ENCODE measurements around the gene IP6K3.

The IP6K3 gene

GRCh38 chr6:33727126-33727525, 19.6 kb downstream of the IP6K3 start:
- Histone ChIP-seq H3K36me3 (ENCODE audit: control insufficient read depth, low read length) (no peaks in the 10 kb centered on the region), H3K9me3 (ENCODE audit: control insufficient read depth, insufficient read depth, low read length) (no peaks in the 10 kb centered on the region), H3F3A (ENCODE audit: control insufficient read depth, insufficient read depth) (no peaks in the 10 kb centered on the region), H3K9me2 (replicated peaks; ENCODE audit: control insufficient read depth, low read length) (no peaks in the 10 kb centered on the region), H4K20me1 (ENCODE audit: control insufficient read depth, insufficient read depth, low read depth, low read length) (no peaks in the 10 kb centered on the region), H3K4me1 (ENCODE audit: control insufficient read depth, low read length) (peaks cover 13% of the 10 kb centered on the region), H3K27me3 (ENCODE audit: control insufficient read depth, low read length) (peaks cover 55% of the 10 kb centered on the region), H3K4me2 (ENCODE audit: low read length) (peak overlapping the region; percentile 16; the same call in 1 of the 2 replicates), H3K79me2 (ENCODE audit: control insufficient read depth, low read length) (no peaks in the 10 kb centered on the region), H3K4me3 (ENCODE audit: low read length) (no peak overlapping the region), H3K27ac (ENCODE audit: low read depth, low read length) (no peak overlapping the region)
- no peak for TF ChIP-seq EZH2phosphoT487 (IDR thresholded peaks at IDR 0.05; ENCODE audit: borderline replicate concordance, low read length)
- TF ChIP-seq, protein P1, sequence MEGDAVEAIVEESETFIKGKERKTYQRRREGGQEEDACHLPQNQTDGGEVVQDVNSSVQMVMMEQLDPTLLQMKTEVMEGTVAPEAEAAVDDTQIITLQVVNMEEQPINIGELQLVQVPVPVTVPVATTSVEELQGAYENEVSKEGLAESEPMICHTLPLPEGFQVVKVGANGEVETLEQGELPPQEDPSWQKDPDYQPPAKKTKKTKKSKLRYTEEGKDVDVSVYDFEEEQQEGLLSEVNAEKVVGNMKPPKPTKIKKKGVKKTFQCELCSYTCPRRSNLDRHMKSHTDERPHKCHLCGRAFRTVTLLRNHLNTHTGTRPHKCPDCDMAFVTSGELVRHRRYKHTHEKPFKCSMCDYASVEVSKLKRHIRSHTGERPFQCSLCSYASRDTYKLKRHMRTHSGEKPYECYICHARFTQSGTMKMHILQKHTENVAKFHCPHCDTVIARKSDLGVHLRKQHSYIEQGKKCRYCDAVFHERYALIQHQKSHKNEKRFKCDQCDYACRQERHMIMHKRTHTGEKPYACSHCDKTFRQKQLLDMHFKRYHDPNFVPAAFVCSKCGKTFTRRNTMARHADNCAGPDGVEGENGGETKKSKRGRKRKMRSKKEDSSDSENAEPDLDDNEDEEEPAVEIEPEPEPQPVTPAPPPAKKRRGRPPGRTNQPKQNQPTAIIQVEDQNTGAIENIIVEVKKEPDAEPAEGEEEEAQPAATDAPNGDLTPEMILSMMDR (IDR thresholded peaks at IDR 0.05; ENCODE audit: low read depth, low read length, poor library complexity, severe bottlenecking), result no peak

- Histone ChIP-seq H3K36me3 (ENCODE audit: control insufficient read depth, low read length) (no peaks in the 10 kb centered on the region), H3K4me2 (ENCODE audit: low read length) (no peak overlapping the region), H4K20me1 (ENCODE audit: control insufficient read depth, insufficient read depth, low read depth, low read length) (no peaks in the 10 kb centered on the region), H3K27me3 (ENCODE audit: control insufficient read depth, low read length) (peaks cover 59% of the 10 kb centered on the region), H3K27ac (ENCODE audit: low read depth, low read length) (no peak overlapping the region), H3K9me3 (ENCODE audit: control insufficient read depth, insufficient read depth, low read length) (no peaks in the 10 kb centered on the region), H3K79me2 (ENCODE audit: control insufficient read depth, low read length) (no peaks in the 10 kb centered on the region), H3F3A (ENCODE audit: control insufficient read depth, insufficient read depth) (no peaks in the 10 kb centered on the region), H3K9me2 (replicated peaks; ENCODE audit: control insufficient read depth, low read length) (no peaks in the 10 kb centered on the region), H3K4me1 (ENCODE audit: control insufficient read depth, low read length) (peaks cover 14% of the 10 kb centered on the region), H3K4me3 (ENCODE audit: low read length) (no peak overlapping the region)
- TF ChIP-seq, protein P1 (IDR thresholded peaks at IDR 0.05; ENCODE audit: low read depth, low read length, poor library complexity, severe bottlenecking), result no peak
- no peak for TF ChIP-seq EZH2phosphoT487 (IDR thresholded peaks at IDR 0.05; ENCODE audit: borderline replicate concordance, low read length)
These were observed 20.0 kb downstream of the IP6K3 start for GRCh38 chr6:33726696-33727095.

DNA sequence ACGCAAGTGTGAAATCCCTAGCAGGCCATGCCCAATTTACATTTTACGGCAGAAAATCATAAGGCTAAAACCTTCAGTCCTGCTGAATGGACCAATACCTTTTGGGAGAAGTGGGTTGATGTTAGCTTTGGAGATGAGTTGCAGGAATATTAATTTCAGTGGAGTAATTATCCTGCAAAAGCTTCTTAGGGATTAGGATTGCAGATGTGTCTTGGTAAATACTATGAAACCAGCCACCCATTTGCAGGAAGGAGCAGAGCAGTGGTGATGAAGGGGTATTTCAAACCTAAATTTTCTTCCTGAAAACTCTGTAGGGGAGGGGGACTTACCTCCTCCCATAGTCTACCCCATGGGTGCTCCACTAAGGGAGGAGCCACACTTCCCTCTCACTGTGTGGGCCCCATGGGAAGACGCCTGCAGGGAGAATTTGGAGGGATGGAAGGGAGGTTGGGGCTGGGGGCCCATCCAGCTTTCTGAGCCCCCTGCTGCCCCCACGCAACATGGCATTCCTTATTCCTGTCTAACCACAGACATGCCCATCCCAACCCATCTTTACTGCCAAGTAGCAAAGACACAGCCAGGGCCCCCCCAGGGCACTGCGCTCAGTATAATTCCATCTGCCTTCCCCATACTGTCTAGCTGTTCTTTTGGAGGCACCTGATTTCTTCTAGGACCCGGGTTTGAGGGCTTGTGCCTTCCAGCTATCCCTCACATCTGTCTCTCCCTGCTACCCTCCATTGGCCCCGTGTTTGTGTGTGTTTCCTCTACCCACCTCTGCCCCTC, 20.6 kb downstream of the IP6K3 start:
- Histone ChIP-seq H3K27ac (ENCODE audit: low read depth, low read length) (no peak overlapping the region), H3K4me2 (ENCODE audit: low read length) (no peak overlapping the region), H4K20me1 (ENCODE audit: control insufficient read depth, insufficient read depth, low read depth, low read length) (no peaks in the 10 kb centered on the region), H3K36me3 (ENCODE audit: control insufficient read depth, low read length) (no peaks in the 10 kb centered on the region), H3K4me1 (ENCODE audit: control insufficient read depth, low read length) (peaks cover 20% of the 10 kb centered on the region), H3F3A (ENCODE audit: control insufficient read depth, insufficient read depth) (no peaks in the 10 kb centered on the region), H3K27me3 (ENCODE audit: control insufficient read depth, low read length) (peaks cover 59% of the 10 kb centered on the region), H3K4me3 (ENCODE audit: low read length) (no peak overlapping the region), H3K79me2 (ENCODE audit: control insufficient read depth, low read length) (no peaks in the 10 kb centered on the region), H3K9me3 (ENCODE audit: control insufficient read depth, insufficient read depth, low read length) (no peaks in the 10 kb centered on the region), H3K9me2 (replicated peaks; ENCODE audit: control insufficient read depth, low read length) (no peaks in the 10 kb centered on the region)
- no peak for TF ChIP-seq EZH2phosphoT487 (IDR thresholded peaks at IDR 0.05; ENCODE audit: borderline replicate concordance, low read length)
- TF ChIP-seq, protein P1 (IDR thresholded peaks at IDR 0.05; ENCODE audit: low read depth, low read length, poor library complexity, severe bottlenecking), result no peak

All from DOHH2 (cell line).